ENCODE measurements around the gene CCM2. TPM values are rescaled to one million over a fixed set of nuclear protein-coding genes. Genes with fewer than 3 reads are reported as not detected.

Gene CCM2
- total RNA-seq, 2 experiments from 2014 or later: 48.8 to 52.8 TPM

DNA sequence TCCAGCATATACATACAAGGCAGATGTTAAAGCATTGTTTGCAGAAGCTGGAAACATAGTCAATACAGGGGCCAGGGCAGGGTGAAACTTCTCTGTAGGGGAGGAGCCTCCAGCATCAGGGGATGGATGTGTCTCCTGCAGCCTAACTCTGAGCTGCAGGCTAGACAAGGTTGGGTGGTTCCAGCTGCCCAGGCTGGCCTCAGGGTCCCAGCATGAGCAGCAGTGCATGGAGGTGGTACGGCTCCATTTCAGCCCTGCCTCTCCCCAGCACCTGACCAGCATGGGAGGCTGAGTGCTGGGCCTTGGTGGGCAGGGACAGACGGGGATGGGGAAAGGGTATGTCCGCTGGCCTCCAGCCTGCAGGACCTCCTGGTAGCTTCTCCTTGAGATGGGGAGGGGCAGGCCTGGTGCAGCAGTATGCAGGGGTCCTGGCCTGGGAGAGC is 118.9 kb downstream of the CCM2 start:
- Mint-ChIP-seq H3K36me3 (ENCODE audit: low read depth) (no peaks in the 10 kb centered on the region), H3K4me3 (no peak overlapping the region), H3K27me3 (peaks cover 13% of the 10 kb centered on the region), H3K27ac (no peak overlapping the region), H3K4me1 (ENCODE audit: low read depth) (peaks cover 15% of the 10 kb centered on the region), H3K9me3 (no peaks in the 10 kb centered on the region)
- ChIA-PET POLR2A (no interaction called here), CTCF (interaction anchor here (1.2 kb wide), 1 partner anchor 17 kb away, joined by 4 read pairs; no protein-coding TSS in a partner anchor)
- peaks cover 25% of the 10 kb centered on the region for H3K4me1 ChIP-seq (ENCODE audit: insufficient read depth, low read length)
- no peak overlapping the region for H3K27ac ChIP-seq (ENCODE audit: low read depth in 1 of 2, low read length in 2 of 2)
- H3K9me3 ChIP-seq (ENCODE audit: control insufficient read depth in 1 of 2, insufficient read depth in 1 of 2, low read length in 2 of 2): no peaks in the 10 kb centered on the region
- H3K36me3 ChIP-seq (ENCODE audit: insufficient read depth, low read length): no peaks in the 10 kb centered on the region
- no peaks in the 10 kb centered on the region for H3K27me3 ChIP-seq (ENCODE audit: control insufficient read depth in 1 of 2, insufficient read depth in 2 of 2, low read length in 2 of 2)
- DNase-seq (no peak), ATAC-seq (ENCODE audit: poor library complexity) (no peak)
- H3K4me3 ChIP-seq (ENCODE audit: low read length): no peak overlapping the region
- TF ChIP-seq, protein P1, sequence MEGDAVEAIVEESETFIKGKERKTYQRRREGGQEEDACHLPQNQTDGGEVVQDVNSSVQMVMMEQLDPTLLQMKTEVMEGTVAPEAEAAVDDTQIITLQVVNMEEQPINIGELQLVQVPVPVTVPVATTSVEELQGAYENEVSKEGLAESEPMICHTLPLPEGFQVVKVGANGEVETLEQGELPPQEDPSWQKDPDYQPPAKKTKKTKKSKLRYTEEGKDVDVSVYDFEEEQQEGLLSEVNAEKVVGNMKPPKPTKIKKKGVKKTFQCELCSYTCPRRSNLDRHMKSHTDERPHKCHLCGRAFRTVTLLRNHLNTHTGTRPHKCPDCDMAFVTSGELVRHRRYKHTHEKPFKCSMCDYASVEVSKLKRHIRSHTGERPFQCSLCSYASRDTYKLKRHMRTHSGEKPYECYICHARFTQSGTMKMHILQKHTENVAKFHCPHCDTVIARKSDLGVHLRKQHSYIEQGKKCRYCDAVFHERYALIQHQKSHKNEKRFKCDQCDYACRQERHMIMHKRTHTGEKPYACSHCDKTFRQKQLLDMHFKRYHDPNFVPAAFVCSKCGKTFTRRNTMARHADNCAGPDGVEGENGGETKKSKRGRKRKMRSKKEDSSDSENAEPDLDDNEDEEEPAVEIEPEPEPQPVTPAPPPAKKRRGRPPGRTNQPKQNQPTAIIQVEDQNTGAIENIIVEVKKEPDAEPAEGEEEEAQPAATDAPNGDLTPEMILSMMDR (IDR thresholded peaks at IDR 0.05): no peak
- intact Hi-C loops (cut with DNase I, micrococcal nuclease): no loop called here

DNA sequence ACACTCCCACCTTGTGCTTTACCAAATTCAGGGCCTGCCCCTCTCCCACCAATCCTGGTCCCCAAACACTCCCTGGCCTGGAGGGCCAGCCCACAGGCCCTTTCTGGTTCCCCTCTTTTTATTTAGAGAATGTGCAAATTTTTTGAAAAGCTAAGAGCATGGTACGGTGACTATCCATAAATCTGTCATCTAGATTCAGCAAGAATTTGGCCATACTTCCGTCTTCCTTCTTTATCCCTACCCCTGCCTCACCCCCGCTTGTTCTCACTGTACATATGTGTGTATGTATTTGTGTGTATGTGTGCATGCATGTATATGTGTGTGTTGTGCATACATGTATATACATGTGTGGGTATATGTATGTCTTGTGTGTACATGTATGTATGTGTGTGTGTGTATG is 119.5 kb downstream of the CCM2 start:
- ATAC-seq (ENCODE audit: poor library complexity) (no peak), DNase-seq (no peak)
- Mint-ChIP-seq H3K9me3 (no peaks in the 10 kb centered on the region), H3K4me1 (ENCODE audit: low read depth) (peaks cover 15% of the 10 kb centered on the region), H3K4me3 (no peak overlapping the region), H3K27me3 (peaks cover 7% of the 10 kb centered on the region), H3K27ac (no peak overlapping the region), H3K36me3 (ENCODE audit: low read depth) (no peaks in the 10 kb centered on the region)
- Histone ChIP-seq H3K4me3 (ENCODE audit: low read length) (no peak overlapping the region), H3K4me1 (ENCODE audit: insufficient read depth, low read length) (peaks cover 31% of the 10 kb centered on the region), H3K36me3 (ENCODE audit: insufficient read depth, low read length) (no peaks in the 10 kb centered on the region), H3K27ac (ENCODE audit: low read depth in 1 of 2, low read length in 2 of 2) (no peak overlapping the region), H3K27me3 (ENCODE audit: control insufficient read depth in 1 of 2, insufficient read depth in 2 of 2, low read length in 2 of 2) (no peaks in the 10 kb centered on the region), H3K9me3 (ENCODE audit: control insufficient read depth in 1 of 2, insufficient read depth in 1 of 2, low read length in 2 of 2) (no peaks in the 10 kb centered on the region)
- TF ChIP-seq, protein P1 (IDR thresholded peaks at IDR 0.05): no peak
- intact Hi-C loops (cut with DNase I, micrococcal nuclease): no loop called here
- ChIA-PET CTCF (no interaction called here), POLR2A (interaction anchor here (0.6 kb wide), 1 partner anchor 9 kb away, joined by 3 read pairs; no protein-coding TSS in a partner anchor)

DNA sequence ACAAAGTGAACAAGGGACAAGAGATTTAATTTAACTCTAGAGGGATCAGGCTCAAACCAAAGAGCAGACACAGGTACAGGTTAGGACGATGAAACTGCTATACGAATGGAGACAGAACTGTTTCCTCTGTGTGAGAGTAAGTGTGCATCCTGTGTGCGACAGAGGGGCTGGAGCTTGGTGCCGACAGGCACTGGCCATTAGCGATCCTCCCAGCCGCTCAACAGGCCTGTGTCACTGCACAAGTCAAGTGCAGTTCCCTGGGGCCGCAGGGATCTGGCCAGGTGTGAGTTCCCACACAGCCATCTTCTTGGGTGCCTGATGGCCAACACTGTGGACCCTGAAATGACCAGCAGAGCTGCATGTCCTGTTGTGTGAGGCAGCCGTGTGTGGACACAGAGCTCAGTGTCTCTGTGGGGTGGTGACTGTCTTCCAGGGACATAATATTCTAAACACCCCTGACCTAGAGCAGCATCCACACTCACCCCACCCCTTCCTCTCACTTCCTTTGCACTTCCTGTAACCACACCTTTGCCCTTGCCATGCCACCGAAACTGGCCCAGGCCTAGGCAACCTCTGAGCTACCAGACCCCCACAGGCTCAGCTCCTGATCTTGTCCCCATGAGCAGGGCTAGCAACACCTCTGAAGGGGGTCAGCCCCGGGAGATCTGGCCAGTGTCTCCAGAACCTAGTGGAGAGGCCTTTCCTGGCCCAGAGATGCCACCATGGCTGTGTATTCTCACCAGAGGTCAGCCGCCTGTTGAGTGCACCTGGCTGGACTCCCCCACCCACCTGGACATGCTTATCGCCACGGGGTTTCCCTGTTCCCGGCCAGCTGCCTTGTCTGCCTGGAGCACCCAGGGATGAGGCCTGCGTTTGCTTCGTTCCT is 123.2 kb downstream of the CCM2 start:
- CTCF ChIA-PET: interaction anchor here (1.0 to 1.3 kb wide), 2 partner anchors 12 to 13 kb away, joined by 3 to 6 read pairs; partner anchors contain the start of gene TBRG4
- H3K27ac ChIP-seq (ENCODE audit: low read depth in 1 of 2, low read length in 2 of 2): peak overlapping the region in 1 of 2 donors; percentile 47
- peak in 4 of 14 experiments; percentile 5 to 64 (median 18) for DNase-seq

More for the DNA sequence above, 123.2 kb downstream of the CCM2 start:
- H3K4me3 ChIP-seq (ENCODE audit: low read length): no peak overlapping the region
- no peaks in the 10 kb centered on the region for H3K9me3 ChIP-seq (ENCODE audit: control insufficient read depth in 1 of 2, insufficient read depth in 1 of 2, low read length in 2 of 2)
- H3K27me3 ChIP-seq (ENCODE audit: control insufficient read depth in 1 of 2, insufficient read depth in 2 of 2, low read length in 2 of 2): no peaks in the 10 kb centered on the region
- Mint-ChIP-seq H3K36me3 (ENCODE audit: low read depth) (no peaks in the 10 kb centered on the region), H3K4me1 (ENCODE audit: low read depth) (peaks cover 15% of the 10 kb centered on the region), H3K4me3 (no peak overlapping the region), H3K27ac (peak overlapping the region; percentile 70), H3K9me3 (no peaks in the 10 kb centered on the region), H3K27me3 (peaks cover 4% of the 10 kb centered on the region)
- intact Hi-C loops (cut with DNase I, micrococcal nuclease): no loop called here
- H3K4me1 ChIP-seq (ENCODE audit: insufficient read depth, low read length): peaks cover 31% of the 10 kb centered on the region
- no peaks in the 10 kb centered on the region for H3K36me3 ChIP-seq (ENCODE audit: insufficient read depth, low read length)
- POLR2A ChIA-PET: interaction anchor here (1.2 to 2.3 kb wide), 2 partner anchors 12 to 517 kb away, joined by 3 to 13 read pairs; partner anchors contain the start of genes OGDH and TBRG4
- ATAC-seq (ENCODE audit: poor library complexity): peak; percentile 44
- TF ChIP-seq, protein P1 (IDR thresholded peaks at IDR 0.05): no peak
